Stimulated activated CD4-positive, alpha-beta T cell treated with anti-CD3 and anti-CD28 coated beads, Interleukin-12 subunit alpha, Interleukin-12 subunit beta, amount 100 ng/mL, for 24 hours (primary cell): Measurements from ENCODE around the gene ASNS.

ENCODE experiments used
- DNase-seq, 2 experiments: peaks; one replicate each; pipeline ENCODE4 v3.0.0-alpha.2; 2020; ENCODE audit warnings: low read depth in 2 of 2

ASNS gene

GRCh38 chr7:97842772-97843345 lies 29.3 kb downstream of the ASNS start:
- DNase-seq: no peak

GRCh38 chr7:97842006-97842405 lies 30.2 kb downstream of the ASNS start:
- DNase-seq: no peak

- peak; percentile 11 to 57 for DNase-seq
Observed at GRCh38 chr7:97835296-97836138, 36.7 kb downstream of the ASNS start.

- DNase-seq: no peak
Observed at GRCh38 chr7:97819161-97819560, 53.0 kb downstream of the ASNS start.

- no peak for DNase-seq
Observed at GRCh38 chr7:97818066-97818663, 54.0 kb downstream of the ASNS start.
